Smooth muscle cell (in vitro differentiated cells): ENCODE measurements around the gene TMEM35B. TPM values are rescaled to one million over a fixed set of nuclear protein-coding genes. Genes with fewer than 3 reads are reported as not detected.

ENCODE experiments used
- DNase-seq: peaks from one replicate; lab custom pipeline; 2025; ENCODE audit not compliant: unreplicated experiment; lab: John Stamatoyannopoulos, UW
- H2AFZ ChIP-seq: fragments of 200-600 bp; sonication (generic); 2 replicates; pipeline ENCODE4 v1.6.0; 2016; ENCODE audit warnings: antibody characterized with exemption, low read depth, mild to moderate bottlenecking
- H3F3A ChIP-seq: fragments of 200-600 bp; sonication (generic); 2 replicates; pipeline ENCODE4 v1.6.0; 2017; ENCODE audit warnings: antibody characterized with exemption, low read depth
- H3K27ac ChIP-seq: fragments of 200-600 bp; sonication (generic); 2 replicates; pipeline ENCODE4 v1.5.1; 2016; ENCODE audit warnings: low read depth, mild to moderate bottlenecking
- H3K27me3 ChIP-seq: fragments of 200-600 bp; sonication (generic); 2 replicates; pipeline ENCODE4 v1.6.1; 2016; ENCODE audit warnings: low read depth, mild to moderate bottlenecking
- H3K36me3 ChIP-seq: fragments of 200-600 bp; sonication (generic); 2 replicates; pipeline ENCODE4 v1.5.1; 2016; ENCODE audit warnings: low read depth
- H3K4me1 ChIP-seq: fragments of 200-600 bp; sonication (generic); 2 replicates; pipeline ENCODE4 v1.5.1; 2016; ENCODE audit warnings: low read depth
- H3K4me2 ChIP-seq: fragments of 200-600 bp; sonication (generic); 2 replicates; pipeline ENCODE4 v1.6.0; 2016; ENCODE audit warnings: mild to moderate bottlenecking
- H3K4me3 ChIP-seq: fragments of 200-600 bp; sonication (generic); 2 replicates; pipeline ENCODE4 v1.5.1; 2016; ENCODE audit warnings: mild to moderate bottlenecking
- H3K79me2 ChIP-seq: fragments of 200-600 bp; sonication (generic); 2 replicates; pipeline ENCODE4 v1.6.0; 2016; ENCODE audit warnings: low read depth, mild to moderate bottlenecking
- H3K9ac ChIP-seq: fragments of 200-600 bp; sonication (generic); 2 replicates; pipeline ENCODE4 v1.6.0; 2016; ENCODE audit warnings: low read depth
- H3K9me3 ChIP-seq: fragments of 200-600 bp; sonication (generic); replicated peaks from 2 replicates; pipeline ENCODE4 v1.5.1; 2016; ENCODE audit warnings: low read depth
- H4K20me1 ChIP-seq: fragments of 200-600 bp; sonication (generic); 2 replicates; pipeline ENCODE4 v1.6.0; 2016; ENCODE audit warnings: low read depth
- CTCF ChIP-seq: fragments of 200-600 bp; sonication (generic); IDR thresholded peaks from 2 replicates; pipeline ENCODE4 v1.5.1; 2017; ENCODE audit warnings: borderline replicate concordance, mild to moderate bottlenecking, antibody characterized with exemption; ENCODE audit not compliant: insufficient read depth, poor library complexity, severe bottlenecking
- WGBS: methylation state at CpG from one replicate; pipeline ENCODE4 v1.1.7; 2016; ENCODE audit warnings: low lambda C conversion rate; 5-methylcytosine and 5-hydroxymethylcytosine counted together
- polyA plus RNA-seq: library from polyadenylated mRNA; unstranded; fragments of >200 nt; fragmentation: Nextera tagmentation; extraction: Ambion mirVana; gene quantifications from 2 replicates; pipeline ENCODE4 v1.2.1, GENCODE V29; 2016
- total RNA-seq: library from RNA; depleted of rRNA; stranded (reverse); fragments of >200 nt; gene quantifications from 2 replicates; pipeline ENCODE4 v1.2.3, GENCODE V29; 2014

Gene TMEM35B
- total and polyA plus RNA-seq, 2 experiments from 2014 or later = 61.2 to 75.1 TPM

- WGBS = 5% methylated on average over 4 of the region's 4 CpGs
Observed at GRCh38 chr1:34984435-34984792, 733 bp downstream of the TMEM35B start.

GRCh38 chr1:34983700-34984355 lies 1.3 kb downstream of the TMEM35B start:
- H3K9me3 ChIP-seq = no peaks in the 10 kb centered on the region
- 82% methylated on average over 4 of the region's 4 CpGs for WGBS
- DNase-seq = no peak
- no peaks in the 10 kb centered on the region for H3K36me3 ChIP-seq
- H3F3A ChIP-seq = peaks cover 10% of the 10 kb centered on the region
- TF ChIP-seq CTCF = no peak
- H3K4me3 ChIP-seq = peak overlapping the region; percentile 90
- no peaks in the 10 kb centered on the region for H4K20me1 ChIP-seq
- H2AFZ ChIP-seq = no peak overlapping the region
- H3K27ac ChIP-seq = peak overlapping the region; percentile 82
- peaks cover 19% of the 10 kb centered on the region for H3K4me1 ChIP-seq
- H3K4me2 ChIP-seq = peak overlapping the region; percentile 94
- no peaks in the 10 kb centered on the region for H3K79me2 ChIP-seq
- peak overlapping the region; percentile 79 for H3K9ac ChIP-seq
- H3K27me3 ChIP-seq = no peaks in the 10 kb centered on the region

More at GRCh38 chr1:34984435-34984792, 733 bp downstream of the TMEM35B start:
- Histone ChIP-seq H3K9ac (peak overlapping the region; percentile 79), H3K4me3 (peak overlapping the region; percentile 90), H3K9me3 (no peaks in the 10 kb centered on the region), H3K4me1 (peaks cover 19% of the 10 kb centered on the region), H2AFZ (peak overlapping the region; percentile 86), H3K27me3 (no peaks in the 10 kb centered on the region), H3K79me2 (no peaks in the 10 kb centered on the region), H3K4me2 (peak overlapping the region; percentile 94), H3F3A (peaks cover 10% of the 10 kb centered on the region), H4K20me1 (no peaks in the 10 kb centered on the region), H3K27ac (peak overlapping the region; percentile 82), H3K36me3 (no peaks in the 10 kb centered on the region)
- TF ChIP-seq CTCF = no peak
- DNase-seq = no peak

GRCh38 chr1:34982820-34983376 lies 2.2 kb downstream of the TMEM35B start:
- Histone ChIP-seq H3K4me3 (no peak overlapping the region), H3K36me3 (no peaks in the 10 kb centered on the region)

More at GRCh38 chr1:34982820-34983376, 2.2 kb downstream of the TMEM35B start:
- no peak for TF ChIP-seq CTCF
- H4K20me1 ChIP-seq = no peaks in the 10 kb centered on the region
- WGBS = 97% methylated on average over 5 of the region's 5 CpGs
- H3F3A ChIP-seq = peaks cover 10% of the 10 kb centered on the region
- no peak overlapping the region for H3K9ac ChIP-seq
- no peak overlapping the region for H2AFZ ChIP-seq
- H3K27me3 ChIP-seq = no peaks in the 10 kb centered on the region
- H3K9me3 ChIP-seq = no peaks in the 10 kb centered on the region
- H3K27ac ChIP-seq = no peak overlapping the region
- peaks cover 19% of the 10 kb centered on the region for H3K4me1 ChIP-seq
- no peaks in the 10 kb centered on the region for H3K79me2 ChIP-seq
- no peak overlapping the region for H3K4me2 ChIP-seq
- DNase-seq = no peak
